Transverse colon (tissue), 4 donors: ENCODE data around the gene SKIL.

Source experiments
- CTCF ChIP-seq, 5 experiments: fragments of 200-600 bp in 3 of 5; fragments of 450-650 bp in 2 of 5; sonication (generic) in 3 of 5; IDR thresholded peaks; 1 replicate in 2 of 5; 2 replicates in 3 of 5; pipeline ENCODE4 v1.5.1; 2016 to 2017; ENCODE audit warnings: antibody characterized with exemption in 5 of 5, inconsistent platforms in 3 of 5, mild to moderate bottlenecking in 2 of 5, moderate library complexity in 1 of 5
- EP300 ChIP-seq: sonication (generic); formaldehyde crosslinking; IDR thresholded peaks from one replicate; pipeline ENCODE4 v1.6.1; 2017; ENCODE audit warnings: antibody characterized with exemption, low read depth
- POLR2A ChIP-seq: fragments of 450-650 bp; IDR thresholded peaks from one replicate; pipeline ENCODE4 v1.6.1; 2016; ENCODE audit warnings: antibody characterized with exemption, mild to moderate bottlenecking, moderate library complexity
- POLR2AphosphoS5 ChIP-seq, 3 donors: sonication (generic); formaldehyde crosslinking; IDR thresholded peaks; one replicate each; pipeline ENCODE4 v1.6.1; 2016; ENCODE audit warnings: antibody characterized with exemption in 3 of 3

- TF ChIP-seq POLR2A (no peak), CTCF (IDR thresholded peaks at IDR 0.05) (no peak), POLR2AphosphoS5 (IDR thresholded peaks at IDR 0.05) (no peak), EP300 (no peak)
Observed at GRCh38 chr3:170437696-170438407, 80.3 kb downstream of the SKIL start.
